ENCODE measurements around the gene PCDHB6.
"Not testable (repeated sequence)": the region's sequence is repeated elsewhere in the genome, so short reads cannot be mapped to it uniquely, and the experiment has no call there.

- not testable (repeated sequence) for TF ChIP-seq CTCF (IDR thresholded peaks at IDR 0.05; ENCODE audit: insufficient read depth, low read length); POLR2AphosphoS5 (IDR thresholded peaks at IDR 0.05; ENCODE audit: low read depth); GABPA (IDR thresholded peaks at IDR 0.05; ENCODE audit: low read depth); REST (IDR thresholded peaks at IDR 0.05; ENCODE audit: insufficient replicate concordance, low read depth); SPI1 (IDR thresholded peaks at IDR 0.05; ENCODE audit: borderline replicate concordance, low read depth)
Observed at GRCh38 chr5:141157901-141158300, 8.0 kb downstream of the PCDHB6 start.
